ENCODE data around the gene C18orf63. TPM values are rescaled to one million over a fixed set of nuclear protein-coding genes. Genes with fewer than 3 reads are reported as not detected.

Gene C18orf63
- total RNA-seq, 1 experiment from 2014 or later: not detected

Other genes with a start within 250 kb of the C18orf63 start
- gene FBXO15, start 168.0 kb upstream of the C18orf63 start, total RNA-seq (2014; rRNA removed; shearing (Covaris generic)): 0.17 and 0.71 TPM in 2 replicates
- gene TIMM21, start 167.3 kb upstream of the C18orf63 start, total RNA-seq (2014; rRNA removed; shearing (Covaris generic)): 45.3 and 54.2 TPM in 2 replicates
- gene CYB5A, start 23.9 kb upstream of the C18orf63 start, total RNA-seq (2014; rRNA removed; shearing (Covaris generic)): 167 and 192 TPM in 2 replicates
- not detected in 2 replicates for gene DIPK1C, start 141.5 kb downstream of the C18orf63 start, total RNA-seq (2014; rRNA removed; shearing (Covaris generic))
- 25.9 and 31.9 TPM in 2 replicates for gene CNDP2, start 180.5 kb downstream of the C18orf63 start, total RNA-seq (2014; rRNA removed; shearing (Covaris generic))
- gene CNDP1, start 218.7 kb downstream of the C18orf63 start, total RNA-seq (2014; rRNA removed; shearing (Covaris generic)): not detected in 2 replicates

Measured in M059J (cell line).